Measurements from ENCODE around the gene KCNC2. TPM values are rescaled to one million over a fixed set of nuclear protein-coding genes. Genes with fewer than 3 reads are reported as not detected.

Gene KCNC2
- total RNA-seq, 6 experiments from 2014 or later, result 0.02 TPM; not detected in 5

DNA sequence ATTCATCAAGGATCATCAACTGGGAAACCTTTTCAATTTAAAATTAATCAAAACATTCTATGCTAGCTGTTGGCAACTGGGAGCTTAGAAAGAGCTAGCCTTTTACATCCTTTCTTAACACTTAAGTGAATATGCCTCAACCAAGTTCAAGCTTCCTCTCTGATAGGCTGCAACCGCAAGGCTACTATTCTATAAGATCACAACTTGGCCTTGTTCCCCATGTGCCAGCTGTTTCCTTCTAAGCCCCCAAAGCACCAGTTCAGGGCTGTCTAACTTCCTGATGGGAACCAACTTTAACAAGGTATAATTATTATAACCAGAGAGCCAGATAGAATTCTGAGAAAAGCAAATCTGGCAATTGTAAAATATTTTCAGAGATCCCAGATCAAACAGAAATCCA is 37.0 kb downstream of the KCNC2 start:
- no peaks in the 10 kb centered on the region for H3K4me1 ChIP-seq
- WGBS (ENCODE audit: insufficient coverage, low coverage, low lambda C conversion rate, missing lambda C conversion rate), result 50% methylated on average over 1 of the region's 1 CpG
- H3K27me3 ChIP-seq, result no peaks in the 10 kb centered on the region
- no peak overlapping the region for H3K4me3 ChIP-seq
- ATAC-seq, result no peak
- TF ChIP-seq POLR2A (IDR thresholded peaks at IDR 0.05), result no peak
- TF ChIP-seq, protein P1, sequence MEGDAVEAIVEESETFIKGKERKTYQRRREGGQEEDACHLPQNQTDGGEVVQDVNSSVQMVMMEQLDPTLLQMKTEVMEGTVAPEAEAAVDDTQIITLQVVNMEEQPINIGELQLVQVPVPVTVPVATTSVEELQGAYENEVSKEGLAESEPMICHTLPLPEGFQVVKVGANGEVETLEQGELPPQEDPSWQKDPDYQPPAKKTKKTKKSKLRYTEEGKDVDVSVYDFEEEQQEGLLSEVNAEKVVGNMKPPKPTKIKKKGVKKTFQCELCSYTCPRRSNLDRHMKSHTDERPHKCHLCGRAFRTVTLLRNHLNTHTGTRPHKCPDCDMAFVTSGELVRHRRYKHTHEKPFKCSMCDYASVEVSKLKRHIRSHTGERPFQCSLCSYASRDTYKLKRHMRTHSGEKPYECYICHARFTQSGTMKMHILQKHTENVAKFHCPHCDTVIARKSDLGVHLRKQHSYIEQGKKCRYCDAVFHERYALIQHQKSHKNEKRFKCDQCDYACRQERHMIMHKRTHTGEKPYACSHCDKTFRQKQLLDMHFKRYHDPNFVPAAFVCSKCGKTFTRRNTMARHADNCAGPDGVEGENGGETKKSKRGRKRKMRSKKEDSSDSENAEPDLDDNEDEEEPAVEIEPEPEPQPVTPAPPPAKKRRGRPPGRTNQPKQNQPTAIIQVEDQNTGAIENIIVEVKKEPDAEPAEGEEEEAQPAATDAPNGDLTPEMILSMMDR (IDR thresholded peaks at IDR 0.05), result no peak
- H3K27ac ChIP-seq, result no peak overlapping the region
- H3K9me3 ChIP-seq, result no peaks in the 10 kb centered on the region
- intact Hi-C loops (cut with DNase I), result no loop called here
- DNase-seq, result no peak
- no peaks in the 10 kb centered on the region for H3K36me3 ChIP-seq

DNA sequence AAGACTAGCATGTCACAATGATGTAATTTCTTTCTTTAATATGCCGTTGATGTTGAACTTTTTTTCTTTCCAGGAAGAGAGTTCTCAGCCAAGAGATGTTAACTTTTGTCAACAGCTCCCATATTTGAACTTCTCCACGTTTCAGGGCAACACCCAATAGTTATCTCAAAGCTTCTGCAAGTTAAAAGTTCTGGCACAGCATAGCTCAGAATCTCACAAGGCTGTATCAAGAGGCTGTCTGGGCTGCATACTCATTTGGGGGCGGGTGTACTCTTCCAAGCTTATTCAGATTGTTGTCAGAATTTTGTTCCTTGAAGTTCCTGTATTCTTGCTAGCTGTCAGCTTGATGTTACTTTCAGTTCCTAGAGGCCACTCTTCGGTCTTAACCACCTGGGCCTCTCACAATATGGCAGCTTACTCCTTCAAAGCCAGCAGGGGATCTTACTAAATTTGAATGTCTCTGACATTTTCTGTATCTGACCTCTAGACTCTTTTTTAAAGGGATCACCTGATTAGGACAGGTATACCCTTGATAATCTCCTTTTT is 38.9 kb downstream of the KCNC2 start:
- intact Hi-C loops (cut with DNase I), result no loop called here

DNA sequence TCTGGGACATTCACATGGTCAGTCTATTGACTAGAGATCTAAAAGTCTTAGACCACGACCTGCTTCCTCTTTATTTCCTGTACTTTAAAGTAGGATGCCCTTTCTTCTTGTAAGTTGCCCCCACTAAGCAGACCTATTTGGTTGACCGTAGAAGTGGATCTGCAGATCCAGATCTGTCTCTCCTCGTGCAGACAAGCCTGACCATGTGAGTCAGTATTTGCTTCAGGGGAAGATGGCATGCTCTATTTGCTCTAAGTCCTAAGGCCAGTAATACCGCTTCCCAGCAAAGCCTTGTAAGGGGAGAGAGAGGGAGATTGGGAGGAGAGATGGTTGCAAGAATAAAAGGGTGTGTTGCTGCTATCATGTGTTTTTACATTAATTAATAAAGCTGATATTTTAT is 46.8 kb downstream of the KCNC2 start:
- intact Hi-C loops (cut with DNase I), result no loop called here
- no peaks in the 10 kb centered on the region for H3K27me3 ChIP-seq

More for the DNA sequence above, 38.9 kb downstream of the KCNC2 start:
- ATAC-seq, result no peak
- no peaks in the 10 kb centered on the region for H3K9me3 ChIP-seq
- no peaks in the 10 kb centered on the region for H3K36me3 ChIP-seq
- TF ChIP-seq, protein P1 (IDR thresholded peaks at IDR 0.05), result no peak
- no peak for TF ChIP-seq POLR2A (IDR thresholded peaks at IDR 0.05)
- no peaks in the 10 kb centered on the region for H3K27me3 ChIP-seq
- no peak for DNase-seq
- WGBS (ENCODE audit: insufficient coverage, low coverage, low lambda C conversion rate, missing lambda C conversion rate), result 27% methylated on average over 4 of the region's 4 CpGs
- no peak overlapping the region for H3K4me3 ChIP-seq
- no peak overlapping the region for H3K27ac ChIP-seq
- no peaks in the 10 kb centered on the region for H3K4me1 ChIP-seq

DNA sequence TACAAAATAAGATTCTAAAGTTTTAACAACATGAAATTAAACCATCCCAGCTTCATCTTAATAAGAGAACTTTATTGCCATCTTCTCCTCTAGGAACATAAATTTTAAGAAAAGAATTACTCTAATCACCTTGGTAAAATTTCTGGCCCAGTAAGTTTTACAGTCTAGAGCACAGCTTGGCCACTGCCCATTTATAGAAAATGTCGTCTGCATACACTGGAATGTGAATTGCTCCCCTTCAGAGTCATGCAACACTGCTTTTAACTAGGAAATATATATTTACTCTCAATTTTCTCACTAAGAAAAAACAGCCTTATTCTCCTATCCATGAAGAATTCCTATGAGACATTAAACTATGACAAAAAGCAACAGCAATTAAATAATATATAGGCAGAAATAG is 48.2 kb downstream of the KCNC2 start:
- ATAC-seq, result no peak
- Histone ChIP-seq H3K27me3 (no peaks in the 10 kb centered on the region), H3K4me3 (no peak overlapping the region), H3K27ac (no peak overlapping the region), H3K4me1 (no peaks in the 10 kb centered on the region), H3K36me3 (no peaks in the 10 kb centered on the region), H3K9me3 (no peaks in the 10 kb centered on the region)
- intact Hi-C loops (cut with DNase I), result no loop called here
- TF ChIP-seq POLR2A (IDR thresholded peaks at IDR 0.05), result no peak
- TF ChIP-seq, protein P1 (IDR thresholded peaks at IDR 0.05), result no peak
- DNase-seq, result no peak
- 18% methylated on average over 1 of the region's 1 CpG for WGBS (ENCODE audit: insufficient coverage, low coverage, low lambda C conversion rate, missing lambda C conversion rate)

More for the DNA sequence above, 46.8 kb downstream of the KCNC2 start:
- TF ChIP-seq, protein P1 (IDR thresholded peaks at IDR 0.05), result no peak
- Histone ChIP-seq H3K9me3 (no peaks in the 10 kb centered on the region), H3K4me1 (no peaks in the 10 kb centered on the region), H3K27ac (no peak overlapping the region), H3K4me3 (no peak overlapping the region), H3K36me3 (no peaks in the 10 kb centered on the region)
- ATAC-seq, result no peak
- DNase-seq, result no peak
- WGBS (ENCODE audit: insufficient coverage, low coverage, low lambda C conversion rate, missing lambda C conversion rate), result 31% methylated on average over 4 of the region's 4 CpGs

- Histone ChIP-seq H3K36me3 (no peaks in the 10 kb centered on the region), H3K4me1 (no peaks in the 10 kb centered on the region), H3K27ac (no peak overlapping the region), H3K27me3 (no peaks in the 10 kb centered on the region), H3K9me3 (no peaks in the 10 kb centered on the region), H3K4me3 (no peak overlapping the region)
- DNase-seq (no peak), ATAC-seq (no peak)
- no peak for TF ChIP-seq POLR2A (IDR thresholded peaks at IDR 0.05)
- TF ChIP-seq, protein P1 (IDR thresholded peaks at IDR 0.05), result no peak
- intact Hi-C loops (cut with DNase I), result no loop called here
- WGBS (ENCODE audit: insufficient coverage, low coverage, low lambda C conversion rate, missing lambda C conversion rate), result 63% methylated on average over 1 of the region's 1 CpG
Measured at GRCh38 chr12:75157385-75157784, 52.3 kb downstream of the KCNC2 start.
